ENCODE data around the gene FRMD8.

Gene FRMD8

GRCh38 chr11:65413077-65413664 is 26.7 kb downstream of the FRMD8 start:
- DNase-seq, result peak in 2 of 56 donors; percentile 19 to 29

GRCh38 chr11:65414776-65415498 is 28.5 kb downstream of the FRMD8 start:
- DNase-seq, result peak in 2 of 56 donors; percentile 5 to 28

GRCh38 chr11:65415499-65416340 is 29.3 kb downstream of the FRMD8 start:
- peak in 1 of 56 donors; percentile 10 for DNase-seq

- DNase-seq, result peak; percentile 41 to 97 (median 86)
Measured at GRCh38 chr11:65416341-65416824, 29.9 kb downstream of the FRMD8 start.

- DNase-seq, result peak in 5 of 56 donors; percentile 26 to 42 (median 33)
Measured at GRCh38 chr11:65416841-65417701, 30.6 kb downstream of the FRMD8 start.

GRCh38 chr11:65417702-65418430 is 31.4 kb downstream of the FRMD8 start:
- peak in 3 of 56 donors; percentile 29 to 47 (median 29) for DNase-seq

GRCh38 chr11:65418431-65418680 is 31.9 kb downstream of the FRMD8 start:
- DNase-seq, result no peak

- DNase-seq, result peak in 55 of 56 donors; percentile 68 to 94 (median 87)
Measured at GRCh38 chr11:65418681-65419459, 32.4 kb downstream of the FRMD8 start.

GRCh38 chr11:65419460-65419771 is 33.0 kb downstream of the FRMD8 start:
- peak in 1 of 56 donors; percentile 70 for DNase-seq

- peak; percentile 39 to 91 (median 81) for DNase-seq
Measured at GRCh38 chr11:65419772-65420481, 33.5 kb downstream of the FRMD8 start.

GRCh38 chr11:65420506-65420905 is 34.1 kb downstream of the FRMD8 start:
- no peak for DNase-seq

GRCh38 chr11:65420979-65421793 is 34.7 kb downstream of the FRMD8 start:
- DNase-seq, result peak; percentile 49 to 95 (median 84)

GRCh38 chr11:65421794-65422632 is 35.6 kb downstream of the FRMD8 start:
- peak in 55 of 56 donors; percentile 47 to 98 (median 92) for DNase-seq

GRCh38 chr11:65422633-65423515 is 36.4 kb downstream of the FRMD8 start, which contains the start of gene NEAT1:
TSS of gene NEAT1 (plus strand) at chr11:65422798.
- DNase-seq, result peak in 54 of 56 donors; percentile 68 to 97 (median 86)

GRCh38 chr11:65423516-65424204 is 37.2 kb downstream of the FRMD8 start:
- DNase-seq, result peak in 3 of 56 donors; percentile 25 to 43 (median 39)

All from nucleus accumbens (tissue), 56 donors.